Lower leg skin (tissue), 4 donors: ENCODE measurements around the gene TIGD1. TPM values are rescaled to one million over a fixed set of nuclear protein-coding genes. Genes with fewer than 3 reads are reported as not detected.
"Not testable (repeated sequence)": the region's sequence is repeated elsewhere in the genome, so short reads cannot be mapped to it uniquely, and the experiment has no call there.

Experiments used
- DNase-seq, 2 donors: peaks; one replicate each; pipeline ENCODE4 v3.0.0-alpha.2; 2019; ENCODE audit warnings: low spot score in 2 of 2
- H3K4me3 ChIP-seq: fragments of 200-600 bp; sonication (generic); 2 replicates; pipeline ENCODE4 v1.5.1; 2017; ENCODE audit warnings: mild to moderate bottlenecking, low read depth; ENCODE audit not compliant: poor library complexity, severe bottlenecking
- CTCF ChIP-seq, 3 donors: fragments of 450-650 bp; IDR thresholded peaks; one replicate each; pipeline ENCODE4 v1.5.1; 2016; ENCODE audit warnings: antibody characterized with exemption in 3 of 3, mild to moderate bottlenecking in 3 of 3, moderate library complexity in 2 of 3
- POLR2A ChIP-seq, 2 donors: fragments of 450-650 bp; IDR thresholded peaks; one replicate each; pipeline ENCODE4 v1.6.1; 2016 to 2017; ENCODE audit warnings: antibody characterized with exemption in 2 of 2, mild to moderate bottlenecking in 1 of 2, moderate library complexity in 1 of 2
- WGBS, 2 donors: methylation state at CpG; one replicate each; pipeline ENCODE4 v1.1.5; 2018; 5-methylcytosine and 5-hydroxymethylcytosine counted together
- intact Hi-C: fragments of 100-400 bp; cut with DNase I; formaldehyde crosslinking; loops from one replicate; pipeline ENCODE4 v1.15.0; 2023; ENCODE audit warnings: low total_unique reads
- total RNA-seq, 4 donors: library from RNA; depleted of rRNA; stranded (reverse); fragments of >200 nt; gene quantifications; one replicate each; pipeline ENCODE4 v1.1.0, GENCODE V29; 2016

Gene TIGD1
- total RNA-seq, 4 donors from 2014 or later, result 2.2 to 5.4 (median 5.1) TPM

GRCh38 chr2:232574674-232575403 lies 24.5 kb upstream of the TIGD1 start:
- DNase-seq, result no peak
- no peak overlapping the region for H3K4me3 ChIP-seq
- 89% methylated on average over 5 of the region's 5 CpGs for WGBS, 2 donors
- no peak for TF ChIP-seq POLR2A (IDR thresholded peaks at IDR 0.05)
- no peak for TF ChIP-seq CTCF (IDR thresholded peaks at IDR 0.05)
- intact Hi-C loops, result no loop called here

DNA sequence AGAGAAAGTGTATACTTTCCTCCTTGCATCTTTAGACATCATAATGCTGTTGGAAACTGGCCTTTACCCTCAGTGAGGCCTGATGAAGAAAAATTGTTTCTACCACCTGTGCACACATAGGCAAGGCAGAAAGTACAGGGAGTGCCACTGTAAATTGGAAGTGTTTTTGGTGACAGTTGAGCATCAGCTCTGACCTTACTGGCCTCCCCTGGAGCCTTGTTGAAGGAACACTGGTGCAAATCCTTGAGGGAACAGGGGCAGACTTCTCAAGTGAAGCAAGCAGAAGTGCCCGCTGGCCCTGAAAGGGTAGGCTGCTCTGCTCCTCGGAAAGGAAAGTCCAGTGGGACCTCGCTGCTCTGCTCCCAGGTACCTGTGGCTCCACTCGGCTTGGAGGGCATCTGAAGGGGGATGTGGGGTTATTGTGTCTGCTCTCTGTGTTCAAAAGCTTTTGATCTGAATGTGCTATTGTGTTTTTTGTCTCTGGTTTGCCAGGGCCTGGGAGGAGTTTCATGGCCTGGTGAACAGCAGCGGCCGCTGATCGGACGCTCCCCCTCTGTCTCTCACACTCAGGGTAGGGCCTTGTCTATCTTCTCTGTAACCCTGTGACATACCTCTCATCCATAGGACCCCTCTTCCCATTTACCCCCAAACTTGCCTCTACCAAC lies 23.5 kb upstream of the TIGD1 start:
- intact Hi-C loops, result no loop called here
- no peak overlapping the region for H3K4me3 ChIP-seq
- WGBS, 2 donors, result 94% methylated on average over 8 of the region's 8 CpGs
- DNase-seq, result no peak
- no peak for TF ChIP-seq CTCF (IDR thresholded peaks at IDR 0.05)
- no peak for TF ChIP-seq POLR2A (IDR thresholded peaks at IDR 0.05)

- TF ChIP-seq CTCF (IDR thresholded peaks at IDR 0.05) (no peak), POLR2A (IDR thresholded peaks at IDR 0.05) (no peak)
- H3K4me3 ChIP-seq, result no peak overlapping the region
- intact Hi-C loops, result no loop called here
- DNase-seq, result no peak
Observed at GRCh38 chr2:232573042-232573441, 22.7 kb upstream of the TIGD1 start.

- no peak for DNase-seq
- WGBS, 2 donors, result 77 to 78% methylated on average over 7 of the region's 7 CpGs
- TF ChIP-seq POLR2A (IDR thresholded peaks at IDR 0.05), result no peak
- no peak for TF ChIP-seq CTCF (IDR thresholded peaks at IDR 0.05)
Observed at GRCh38 chr2:232571026-232571474, 20.7 kb upstream of the TIGD1 start.

DNA sequence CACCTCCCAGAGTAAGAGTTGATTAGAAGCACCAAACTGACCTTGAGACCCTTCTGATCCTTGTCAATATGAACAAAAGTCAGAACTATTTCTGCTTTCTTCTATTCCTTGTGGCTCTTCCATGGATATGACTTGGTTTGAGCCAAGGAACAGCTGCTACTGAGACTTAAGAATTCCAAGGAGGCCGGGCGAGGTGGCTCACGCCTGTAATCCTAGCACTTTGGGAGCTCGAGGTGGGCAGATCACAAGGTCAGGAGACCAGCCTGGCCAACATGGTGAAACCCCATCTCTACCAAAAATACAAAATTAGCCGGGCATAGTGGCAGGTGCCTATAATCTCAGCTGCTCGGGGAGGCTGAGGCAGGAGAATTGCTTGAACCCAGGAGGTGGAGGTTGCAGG lies 20.1 kb upstream of the TIGD1 start:
- whole genome bisulfite sequencing, 2 donors, result 97 to 98% methylated on average over 6 of the region's 6 CpGs
- H3K4me3 ChIP-seq, intact Hi-C loops, DNase-seq: not testable (repeated sequence)

More at GRCh38 chr2:232571026-232571474, 20.7 kb upstream of the TIGD1 start:
- intact Hi-C loops, result no loop called here
- no peak overlapping the region for H3K4me3 ChIP-seq

DNA sequence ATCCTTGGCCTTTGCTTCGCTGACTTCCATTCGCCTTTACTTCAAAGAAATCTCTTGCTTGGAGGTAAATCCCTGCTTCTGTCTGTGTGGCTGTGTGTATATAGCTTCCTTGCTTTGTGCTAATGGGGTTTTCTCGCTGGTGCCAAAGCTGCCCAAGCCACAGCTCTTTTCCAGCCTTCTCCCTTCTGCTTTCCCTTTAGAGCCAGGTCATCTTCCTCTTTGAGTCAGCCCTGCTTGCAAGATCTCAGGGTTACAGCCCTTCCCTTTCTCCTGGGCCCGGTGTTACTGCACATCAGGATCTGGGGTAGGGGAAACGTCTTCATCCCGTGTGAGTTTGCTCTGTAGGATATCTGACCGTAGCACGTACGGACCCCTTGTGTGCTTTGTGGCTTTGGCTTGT lies 19.2 kb upstream of the TIGD1 start:
- WGBS, 2 donors, result 91 to 92% methylated on average over 9 of the region's 9 CpGs
- no peak for TF ChIP-seq POLR2A (IDR thresholded peaks at IDR 0.05)
- TF ChIP-seq CTCF (IDR thresholded peaks at IDR 0.05), result no peak

More for the DNA sequence above, 19.2 kb upstream of the TIGD1 start:
- H3K4me3 ChIP-seq, result no peak overlapping the region
- DNase-seq, result no peak
- intact Hi-C loops, result no loop called here
